GM21526 (cell line): ENCODE data around the gene SFMBT1.

Experiments used
- ATAC-seq: cut with Tn5 transposase; IDR thresholded peaks from one replicate; pipeline ENCODE4 v1.9.1; 2021; ENCODE audit warnings: moderate library complexity; ENCODE audit not compliant: unreplicated experiment, low FRiP score

Gene SFMBT1

DNA sequence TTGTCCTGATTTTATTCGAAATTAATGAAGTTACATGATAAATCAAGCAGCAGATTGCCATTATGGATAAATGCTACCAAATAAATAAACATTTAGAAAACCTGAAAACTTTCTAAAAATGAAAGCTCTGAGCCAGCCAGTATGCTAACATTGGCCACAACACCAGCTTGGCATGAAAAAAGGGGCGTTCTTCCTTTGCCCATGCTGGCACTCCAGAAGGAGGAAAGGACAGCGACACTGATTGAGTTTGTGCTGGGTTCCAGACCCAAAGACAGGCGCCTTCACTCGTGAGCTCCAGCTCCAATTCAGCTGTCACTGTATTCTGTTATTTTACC is 153.6 kb downstream of the SFMBT1 start:
- no peak for ATAC-seq

DNA sequence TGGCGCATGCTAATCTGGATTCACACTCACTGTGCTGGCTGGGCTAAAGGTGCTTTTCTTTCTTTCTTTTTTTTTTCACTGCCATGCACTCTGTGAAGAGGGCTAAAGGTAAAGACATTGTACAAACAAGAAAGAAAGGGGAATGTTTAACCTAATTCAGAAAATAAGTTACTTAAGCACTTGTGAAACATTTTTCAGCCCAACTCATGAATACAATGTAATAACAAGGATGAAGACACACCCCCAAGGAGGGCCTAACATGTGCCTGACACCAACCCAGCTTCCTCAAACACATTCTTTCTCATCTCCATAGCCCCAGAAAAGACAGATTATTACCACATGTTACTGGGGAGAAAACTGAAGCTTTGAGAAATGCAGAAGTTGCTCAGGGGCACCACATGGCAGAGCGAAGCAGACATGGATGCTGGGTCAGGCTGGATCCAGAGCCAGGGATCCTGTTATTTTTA is 154.2 kb downstream of the SFMBT1 start:
- ATAC-seq, result no peak

DNA sequence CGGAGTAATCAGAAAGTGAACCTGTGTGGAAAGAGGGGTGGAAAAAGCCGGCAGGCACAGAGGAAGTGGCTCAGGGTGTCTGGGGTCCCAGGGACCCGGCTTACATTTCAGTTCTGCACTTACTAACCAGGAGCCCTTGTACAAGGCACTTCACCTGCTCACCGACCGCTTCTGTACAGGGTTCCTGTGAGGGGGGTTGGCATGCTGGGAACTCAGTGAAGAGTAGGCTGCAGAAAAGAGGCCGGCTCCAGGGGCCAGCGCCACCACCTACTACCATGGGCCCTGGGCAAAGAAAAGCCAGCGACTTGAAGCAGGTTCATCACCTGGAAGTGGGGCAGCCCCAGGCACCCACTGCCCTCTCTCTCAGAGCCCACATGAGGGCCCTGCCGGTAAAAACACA is 154.7 kb downstream of the SFMBT1 start:
- no peak for ATAC-seq

DNA sequence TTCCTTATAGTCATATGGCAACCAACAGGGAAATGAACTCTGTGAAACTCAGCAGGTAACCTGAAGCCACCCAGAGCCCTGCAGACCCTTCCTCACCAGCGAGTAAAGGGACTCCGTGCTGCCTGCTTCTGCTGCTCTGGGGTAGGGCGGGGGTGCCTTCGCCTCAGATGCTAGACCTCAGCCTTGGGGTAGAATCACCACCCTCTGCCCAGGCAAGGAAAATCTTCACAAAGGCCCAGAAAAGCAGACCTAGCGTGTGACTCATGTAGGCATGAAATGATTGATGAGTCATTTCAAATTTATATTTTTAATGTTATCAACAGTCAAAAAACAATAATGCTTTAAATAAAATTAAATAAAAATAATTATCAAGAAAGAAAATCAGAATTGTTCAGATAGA is 155.1 kb downstream of the SFMBT1 start:
- no peak for ATAC-seq

DNA sequence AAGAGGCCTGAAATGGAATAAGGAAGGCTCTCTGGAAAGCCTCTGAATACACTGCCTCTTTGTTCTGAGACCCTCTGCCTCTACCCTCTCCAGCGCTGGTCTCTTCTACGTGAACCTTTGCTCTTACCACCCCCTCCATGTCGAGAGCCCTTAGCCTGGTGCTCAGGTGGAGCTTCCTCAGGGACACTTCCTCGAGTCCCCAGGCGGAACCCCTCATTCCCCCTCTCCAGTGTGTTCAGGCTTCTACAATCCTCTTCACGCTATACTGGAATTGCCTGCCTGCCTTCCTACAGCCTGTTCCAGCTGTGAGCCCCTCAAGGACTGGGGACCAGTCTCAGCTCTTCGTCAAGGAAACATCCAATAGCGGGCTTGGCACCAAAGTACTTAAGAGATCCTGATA is 156.0 kb downstream of the SFMBT1 start:
- ATAC-seq, result no peak

DNA sequence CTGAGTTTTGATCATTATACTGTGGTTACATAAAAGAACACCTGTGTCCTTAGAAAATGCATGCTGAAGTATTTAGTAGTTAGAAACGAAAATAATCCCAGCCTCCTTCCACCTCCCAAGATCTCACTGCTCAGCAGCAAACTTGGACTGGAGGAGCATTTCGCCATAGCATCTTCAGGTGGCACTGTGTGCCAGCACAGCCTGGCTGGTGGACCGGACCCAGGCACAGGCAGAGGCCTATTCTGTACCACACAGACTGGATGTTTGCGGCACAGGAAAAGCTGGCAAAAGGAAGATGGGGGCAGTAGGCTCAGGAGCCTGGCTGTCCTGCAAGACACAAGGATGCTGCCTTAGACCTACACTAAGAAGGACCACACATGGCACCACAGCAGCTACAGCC is 158.7 kb downstream of the SFMBT1 start:
- ATAC-seq, result no peak

DNA sequence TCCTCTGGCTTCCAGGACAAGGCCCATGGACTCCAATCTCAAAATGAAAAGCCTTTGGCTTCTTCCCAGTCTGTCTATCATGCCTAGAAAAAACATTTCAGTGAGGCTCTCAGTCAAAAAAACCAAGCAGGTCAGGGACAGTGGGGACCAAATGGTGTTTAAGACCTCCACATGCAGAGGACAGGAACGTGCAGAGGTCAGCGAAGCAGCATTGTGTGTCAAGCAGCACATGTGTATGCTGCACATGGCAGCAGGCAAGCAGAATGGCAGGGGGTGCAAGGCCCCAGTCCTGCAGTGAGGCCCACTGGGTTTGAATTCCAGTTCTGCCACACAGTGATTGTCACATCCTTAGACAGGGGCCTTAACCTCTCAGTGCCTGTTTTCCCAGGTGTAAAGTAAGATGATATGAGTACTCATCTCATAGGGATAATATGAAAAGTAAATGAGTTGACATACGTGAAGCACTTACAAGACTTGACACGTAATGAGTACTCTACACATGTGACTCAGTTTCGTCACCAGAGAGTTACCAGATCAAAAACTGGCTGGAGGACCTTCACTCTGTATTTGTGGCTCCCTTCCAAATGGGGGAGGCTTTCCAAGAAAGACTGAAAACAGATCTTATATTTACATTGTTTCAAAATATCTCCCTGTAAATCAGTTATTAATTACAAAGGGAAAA is 159.7 kb downstream of the SFMBT1 start:
- ATAC-seq, result no peak

DNA sequence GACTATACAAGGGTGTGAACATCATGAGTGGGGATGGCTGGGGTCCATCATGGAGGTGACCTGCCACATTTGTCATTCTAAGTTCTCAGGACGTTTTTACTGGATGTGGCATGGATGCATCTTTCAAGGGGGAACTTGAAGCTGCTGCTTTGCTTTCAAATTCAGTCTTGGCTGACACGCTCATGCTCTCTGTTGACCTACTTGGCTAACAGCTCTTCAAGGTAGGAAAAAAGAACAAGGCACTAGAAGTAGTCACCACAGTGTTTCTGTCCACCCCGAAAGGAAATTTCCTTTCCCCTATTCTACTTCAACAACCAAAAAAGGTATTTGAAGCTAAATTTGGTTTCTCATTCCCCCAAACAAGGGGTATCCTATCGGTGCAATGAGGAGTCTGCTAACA is 163.5 kb downstream of the SFMBT1 start:
- ATAC-seq, result no peak

DNA sequence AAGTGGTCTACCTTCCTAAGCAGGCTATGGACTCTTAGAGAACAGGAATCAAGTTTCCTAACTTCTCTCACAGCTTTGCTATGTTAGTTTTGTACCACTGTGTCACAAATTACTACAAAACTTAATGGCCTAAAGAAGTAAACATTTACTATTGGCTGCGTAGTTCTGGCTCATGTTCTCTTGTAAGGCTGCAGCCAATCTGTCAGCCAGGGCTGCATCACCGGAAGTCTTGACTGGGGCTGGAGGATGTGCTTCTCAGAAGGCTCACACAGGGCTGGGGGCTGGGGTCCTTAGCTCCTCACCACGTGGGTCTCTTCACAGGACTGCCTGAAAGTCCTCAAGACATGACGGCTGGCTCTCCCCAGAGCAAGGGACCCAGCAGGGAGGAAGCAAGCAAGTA is 164.0 kb downstream of the SFMBT1 start:
- ATAC-seq, result no peak

DNA sequence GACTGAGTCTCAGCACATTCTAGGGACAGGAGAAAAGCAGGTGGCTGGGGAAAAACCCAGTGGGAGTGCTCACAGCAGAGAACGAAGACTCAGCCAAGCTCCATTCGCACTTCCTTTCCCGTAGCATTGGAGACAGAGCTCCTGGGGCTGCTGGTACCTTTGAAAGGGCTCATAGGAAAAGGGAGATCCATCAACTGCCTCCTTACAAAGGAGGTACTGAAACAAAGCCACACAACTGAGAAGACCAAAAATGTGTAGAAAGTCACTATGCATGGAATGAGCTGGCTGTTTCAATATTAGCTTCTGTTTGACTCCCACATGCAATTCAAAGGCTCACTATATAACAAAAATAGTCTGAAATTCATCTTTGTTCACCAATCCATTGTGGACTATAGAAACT is 165.4 kb downstream of the SFMBT1 start:
- no peak for ATAC-seq

DNA sequence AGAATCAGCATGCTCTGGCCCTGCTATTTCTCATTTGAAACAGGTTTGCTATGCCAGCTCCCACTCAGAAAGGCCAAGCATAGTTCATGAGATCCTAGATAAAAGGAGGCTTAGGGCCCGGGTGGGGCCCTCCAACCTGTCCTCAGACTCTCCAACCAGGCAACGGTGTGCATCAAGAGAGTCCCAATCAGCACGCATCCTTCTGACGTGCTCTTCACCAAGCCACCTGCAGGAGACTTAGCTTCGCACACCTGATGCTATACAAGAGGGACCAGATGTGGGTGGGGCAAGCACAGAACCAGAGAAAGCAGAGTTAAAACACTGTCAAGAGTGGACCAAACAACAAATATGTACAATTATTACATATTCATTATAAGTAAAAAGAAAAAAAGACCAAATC is 165.8 kb downstream of the SFMBT1 start:
- ATAC-seq, result no peak

DNA sequence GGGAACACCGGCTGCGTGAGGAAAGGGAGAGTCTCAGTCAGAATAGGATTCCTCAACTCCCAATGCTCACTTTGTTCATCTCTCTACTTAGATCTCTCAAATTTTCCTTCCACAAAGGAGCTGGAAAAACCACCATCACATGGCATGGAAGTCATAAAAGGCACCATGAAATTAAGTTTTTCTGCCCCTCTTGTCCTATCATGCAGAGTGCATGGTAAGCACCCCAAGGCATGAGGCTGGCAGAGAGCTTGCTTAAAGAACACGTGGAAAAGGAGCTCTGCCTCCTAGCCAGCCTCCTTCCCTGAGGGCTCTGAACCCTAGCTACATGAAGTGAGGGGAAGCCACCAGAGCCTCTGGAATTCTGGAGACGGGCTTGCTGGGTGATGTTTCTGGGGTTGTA is 166.3 kb downstream of the SFMBT1 start:
- no peak for ATAC-seq

DNA sequence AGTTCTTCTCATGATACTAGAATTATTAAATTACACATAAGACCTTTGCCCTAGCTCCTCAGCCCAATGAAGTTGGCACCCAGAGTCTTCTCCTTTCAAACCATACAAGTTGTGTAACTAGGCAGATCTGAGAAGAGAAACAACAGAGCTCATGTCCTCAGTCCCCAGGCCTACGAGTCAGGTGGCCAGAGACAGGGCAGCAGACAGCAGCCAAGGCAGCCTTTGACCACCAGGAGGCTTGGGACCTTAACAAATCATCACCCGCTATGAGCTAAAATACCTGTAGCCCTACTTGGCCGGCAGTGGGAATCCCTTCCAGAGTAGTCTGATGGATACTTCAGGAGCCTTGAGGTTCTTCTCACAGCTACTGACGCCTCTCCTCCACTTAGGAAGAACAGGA is 166.8 kb downstream of the SFMBT1 start:
- ATAC-seq, result no peak

DNA sequence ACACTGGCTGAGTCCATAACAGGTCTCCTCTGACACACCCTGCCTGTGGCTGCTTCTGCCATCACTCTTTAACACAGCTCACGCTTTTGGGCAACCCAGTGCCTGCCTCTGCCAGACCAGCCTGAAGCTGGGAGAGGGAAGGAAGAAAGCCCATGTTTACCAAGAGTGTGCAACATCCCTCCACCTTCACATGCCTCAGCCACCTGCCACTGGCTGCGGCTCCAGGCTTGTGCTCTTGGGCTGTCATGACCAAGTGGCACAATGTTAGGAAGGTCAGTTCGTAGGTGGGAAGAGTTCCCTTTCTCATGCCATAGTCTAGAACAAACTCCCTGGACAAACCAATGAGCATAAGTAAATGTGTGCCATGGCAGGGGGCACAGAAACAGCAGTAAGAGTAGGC is 168.8 kb downstream of the SFMBT1 start:
- ATAC-seq, result no peak

DNA sequence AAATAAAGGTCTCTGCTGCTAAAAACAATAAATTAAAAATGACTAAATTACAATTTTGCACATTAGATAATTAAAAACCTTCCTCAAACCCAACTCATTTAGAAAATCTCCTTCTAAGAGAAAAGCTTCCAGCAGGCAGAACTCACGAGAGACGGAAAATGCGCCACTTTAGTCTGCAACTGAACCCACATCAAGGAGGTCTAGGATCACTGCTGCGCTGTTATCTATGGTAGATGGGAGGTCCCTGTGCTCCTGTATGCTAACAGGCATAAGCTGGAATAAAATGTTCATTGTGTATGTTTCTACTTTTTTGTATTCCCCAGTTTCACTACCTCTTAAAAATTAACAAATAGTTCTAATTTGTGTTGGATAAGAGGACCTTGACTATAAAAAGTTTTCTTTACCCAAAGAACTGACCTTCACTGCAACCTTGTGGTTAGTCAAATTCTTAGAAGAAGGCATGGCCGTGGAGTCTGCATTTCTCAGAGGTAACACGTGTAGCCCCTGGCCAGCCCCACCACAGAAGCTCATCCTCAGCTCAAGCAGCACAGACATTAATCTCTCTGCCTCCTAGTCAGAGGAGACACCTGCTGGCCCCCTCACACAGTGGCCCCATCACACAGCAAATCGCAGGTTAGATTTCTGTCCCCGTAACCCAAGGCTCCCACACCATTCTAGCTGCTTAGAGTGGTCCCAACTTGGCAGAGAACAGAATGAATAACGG is 170.8 kb downstream of the SFMBT1 start:
- ATAC-seq, result no peak

DNA sequence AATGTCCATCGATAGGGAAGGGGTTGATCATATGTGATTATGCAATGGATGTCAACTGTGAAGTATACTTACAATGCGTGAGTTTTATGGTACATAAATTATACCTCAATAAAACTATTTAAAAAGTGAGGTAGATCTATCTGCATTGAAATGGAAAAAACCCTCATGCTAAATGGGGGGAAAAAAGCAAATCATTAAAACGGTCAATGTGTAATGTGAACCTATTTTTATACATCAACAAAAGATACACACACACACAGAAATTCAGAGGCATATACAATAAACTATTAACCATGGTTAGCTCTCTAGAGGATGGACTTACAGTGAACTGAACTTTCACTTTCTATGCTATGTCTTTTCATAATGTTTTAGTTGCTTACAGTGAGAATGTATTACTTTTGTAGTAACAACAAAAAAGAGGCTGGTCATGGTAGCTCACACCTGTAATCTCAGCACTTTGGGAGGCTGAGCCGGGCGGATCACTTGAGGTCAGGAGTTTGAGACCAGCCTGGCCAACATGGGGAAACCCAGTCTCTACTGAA is 171.6 kb downstream of the SFMBT1 start:
- no peak for ATAC-seq

DNA sequence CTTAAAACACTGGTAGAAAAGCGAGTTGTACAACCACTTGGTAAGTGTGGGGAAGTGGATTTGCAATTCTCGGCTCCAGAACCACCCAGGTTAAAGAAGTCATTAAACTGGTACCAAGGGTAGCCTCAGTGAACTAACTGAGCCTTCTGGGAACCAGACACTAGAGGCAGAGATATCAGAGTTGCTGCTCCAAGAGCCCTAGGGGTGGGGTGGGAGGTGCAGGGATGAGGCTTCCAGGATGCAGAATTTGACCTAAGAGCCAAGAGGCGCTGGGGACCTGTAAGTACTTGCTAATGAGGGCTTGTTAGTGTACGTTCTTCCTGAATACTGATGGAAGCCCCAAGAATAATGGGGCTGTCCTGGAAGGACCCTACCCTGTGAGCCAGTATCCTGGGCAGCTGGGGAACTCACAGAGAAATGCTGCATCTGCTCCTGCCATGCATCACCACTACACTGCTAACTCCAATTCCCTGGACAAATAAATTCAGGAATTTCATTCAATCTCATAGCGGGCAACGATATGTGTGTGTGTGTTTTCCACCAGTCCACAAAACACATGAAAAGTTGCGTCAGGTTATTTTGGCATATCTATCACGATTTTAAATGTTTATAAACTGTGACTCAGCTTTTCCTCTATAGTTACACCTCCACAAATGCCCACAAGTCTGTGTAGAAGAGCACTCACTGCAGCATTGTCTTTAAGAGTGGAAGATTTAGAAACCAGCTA is 172.3 kb downstream of the SFMBT1 start:
- ATAC-seq, result no peak

DNA sequence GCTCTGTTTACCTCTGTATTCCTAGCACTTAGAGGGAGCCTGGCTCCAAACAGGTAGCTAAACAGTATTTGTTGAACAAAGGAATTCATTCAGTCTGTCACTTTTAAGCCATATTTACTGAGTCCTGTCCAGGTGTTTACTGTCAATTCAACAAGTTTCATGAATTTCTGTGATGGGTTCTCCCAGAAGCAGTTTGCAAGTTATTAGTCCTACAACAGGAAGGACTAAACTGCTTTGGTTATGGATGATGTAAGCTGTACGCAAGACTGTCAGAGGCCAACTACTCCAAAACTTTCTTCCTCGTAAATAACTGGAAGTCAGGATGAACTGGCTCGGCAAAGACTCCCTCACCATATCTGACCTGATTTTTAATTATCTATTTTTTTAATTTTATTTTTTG is 173.6 kb downstream of the SFMBT1 start:
- no peak for ATAC-seq

DNA sequence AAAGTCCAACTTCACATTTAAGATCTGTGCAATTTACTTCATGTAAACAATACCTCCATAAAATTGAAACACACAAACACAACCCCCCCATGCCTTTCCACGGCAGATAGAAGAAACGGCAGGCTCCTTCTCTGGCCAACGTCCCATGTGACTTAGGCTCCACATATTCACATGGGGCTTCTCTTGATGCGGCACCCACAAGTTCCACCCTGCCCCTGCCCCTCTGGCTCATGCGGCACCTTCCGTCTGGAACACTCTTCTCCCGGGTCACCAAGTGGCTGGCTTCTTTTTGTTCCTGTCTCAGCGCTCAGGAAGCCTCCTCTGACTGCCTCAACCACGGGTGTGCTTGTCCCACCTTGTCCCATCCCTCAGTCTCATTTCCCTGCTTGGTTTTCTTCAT is 174.1 kb downstream of the SFMBT1 start:
- no peak for ATAC-seq

DNA sequence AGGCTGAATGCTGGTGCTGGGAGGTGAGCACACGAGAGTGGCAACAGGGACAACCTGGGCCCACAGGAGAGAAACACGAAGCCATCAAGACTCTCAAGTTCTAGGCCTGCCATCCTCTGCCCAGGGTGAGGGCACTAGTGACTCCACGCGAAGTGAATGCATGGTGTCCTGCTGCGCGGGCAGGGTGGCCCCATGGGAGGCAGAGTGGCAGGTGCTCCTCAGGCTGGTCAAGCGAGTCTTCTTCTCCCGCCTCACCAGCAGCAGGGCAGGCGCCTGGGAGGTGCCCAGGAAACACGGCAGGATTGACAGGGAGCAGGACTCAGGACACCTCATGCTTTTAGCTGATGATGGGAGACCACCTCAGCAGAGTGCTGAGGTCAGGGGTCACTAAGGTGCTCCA is 175.4 kb downstream of the SFMBT1 start:
- ATAC-seq, result no peak

DNA sequence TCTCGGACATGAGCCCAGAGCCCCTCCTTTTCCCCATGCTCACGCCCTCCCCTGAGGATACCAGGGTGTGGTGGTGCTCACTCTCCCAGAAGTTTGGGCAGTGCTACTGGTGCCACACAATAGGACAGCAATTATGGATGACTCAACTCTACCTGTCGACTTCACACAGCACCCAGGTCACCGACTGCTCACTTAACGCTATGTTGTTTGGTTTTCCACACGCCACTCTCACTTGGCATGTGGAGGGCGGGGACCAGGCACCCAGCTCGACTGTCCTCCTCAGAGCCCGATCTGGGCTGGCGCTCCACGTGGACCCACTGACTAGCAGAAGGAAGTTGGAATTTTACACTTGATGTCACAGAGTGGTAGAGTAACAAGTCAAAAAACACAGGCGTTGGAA is 179.4 kb downstream of the SFMBT1 start:
- no peak for ATAC-seq

DNA sequence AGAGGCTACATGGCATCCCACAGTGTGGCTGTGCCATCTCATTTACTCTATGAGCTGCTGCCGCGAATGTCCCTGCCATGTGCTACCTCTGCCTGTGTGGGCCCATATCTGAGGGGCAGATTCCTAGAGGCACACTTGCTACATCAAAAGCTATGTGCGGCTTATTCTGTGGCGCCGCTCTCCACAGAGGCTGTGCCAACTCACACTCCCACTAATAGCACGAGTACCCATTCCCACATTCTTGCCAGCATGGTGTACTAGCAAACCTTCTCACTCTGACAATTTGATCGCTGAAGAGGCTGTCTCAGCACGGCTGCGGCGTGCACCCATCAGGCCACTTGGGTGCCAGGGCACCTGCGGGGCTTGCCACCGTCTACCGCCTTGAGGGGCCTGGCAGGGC is 179.9 kb downstream of the SFMBT1 start:
- no peak for ATAC-seq
